ENCODE data around the gene ARL5B. TPM values are rescaled to one million over a fixed set of nuclear protein-coding genes. Genes with fewer than 3 reads are reported as not detected.
"Not testable (repeated sequence)": the region's sequence is repeated elsewhere in the genome, so short reads cannot be mapped to it uniquely, and the experiment has no call there.

Gene ARL5B, protein sequence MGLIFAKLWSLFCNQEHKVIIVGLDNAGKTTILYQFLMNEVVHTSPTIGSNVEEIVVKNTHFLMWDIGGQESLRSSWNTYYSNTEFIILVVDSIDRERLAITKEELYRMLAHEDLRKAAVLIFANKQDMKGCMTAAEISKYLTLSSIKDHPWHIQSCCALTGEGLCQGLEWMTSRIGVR
- 21.0 TPM for polyA plus RNA-seq (ENCODE audit: insufficient read length)

DNA sequence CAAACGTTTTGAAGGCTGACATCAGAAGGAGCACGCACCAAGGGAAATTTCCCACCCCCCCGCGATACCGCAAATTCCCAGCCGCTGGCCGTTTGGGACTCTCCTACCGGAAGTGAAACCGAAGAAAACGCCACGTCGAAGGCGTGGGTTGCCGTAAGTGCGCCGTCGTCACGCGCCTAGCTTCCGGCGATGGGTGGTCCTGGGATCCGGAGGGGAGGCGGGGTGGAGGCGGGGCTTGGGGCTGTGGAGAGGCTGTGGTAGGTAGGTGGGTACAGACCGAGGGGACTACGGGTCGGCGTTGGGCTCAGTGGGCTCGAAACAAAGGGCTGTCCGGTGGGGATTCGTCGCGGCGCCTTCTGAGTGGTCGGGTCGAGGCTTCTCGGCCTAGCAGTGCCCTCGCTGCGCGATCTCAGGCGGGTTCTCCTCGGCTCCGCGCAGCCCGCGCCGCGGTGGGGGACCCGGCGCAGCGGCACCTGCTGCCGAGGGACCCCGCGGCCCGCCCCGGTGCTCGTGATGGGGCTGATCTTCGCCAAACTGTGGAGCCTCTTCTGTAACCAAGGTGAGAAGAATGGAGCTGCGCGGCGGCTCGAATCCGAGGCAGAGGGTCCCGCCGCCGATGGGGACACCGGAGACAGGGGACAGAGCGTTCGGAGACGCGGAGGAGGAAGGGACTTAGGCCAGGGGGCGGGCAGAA lies at the start of gene ARL5B:
Gene ARL5B, plus strand, starts transcription at position 307 of the 694 bp plus-strand sequence. Its CDS starts 207 bp downstream, at position 514.
- peak; percentile 96 for DNase-seq (ENCODE audit: low read depth)

DNA sequence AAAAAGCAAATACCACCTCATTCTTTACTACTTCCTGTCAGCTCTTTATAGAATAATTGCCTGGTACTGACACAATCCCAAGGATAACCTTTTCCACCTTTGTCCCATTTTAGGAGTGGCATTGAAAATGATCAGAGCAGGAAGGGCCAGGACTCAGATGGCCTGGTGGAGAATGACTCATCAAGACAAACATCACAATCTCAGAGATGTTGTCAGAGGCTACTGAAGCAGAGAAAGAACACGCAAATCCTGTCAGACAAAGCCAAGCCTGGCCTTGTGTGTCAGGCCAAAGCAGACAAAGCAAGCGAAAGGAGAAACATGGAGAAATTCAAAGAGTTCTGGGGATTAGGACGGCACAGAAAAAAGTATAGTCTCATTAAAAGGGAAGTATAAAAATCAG lies 48.7 kb upstream of the ARL5B start:
- DNase-seq (ENCODE audit: low read depth): no peak

DNA sequence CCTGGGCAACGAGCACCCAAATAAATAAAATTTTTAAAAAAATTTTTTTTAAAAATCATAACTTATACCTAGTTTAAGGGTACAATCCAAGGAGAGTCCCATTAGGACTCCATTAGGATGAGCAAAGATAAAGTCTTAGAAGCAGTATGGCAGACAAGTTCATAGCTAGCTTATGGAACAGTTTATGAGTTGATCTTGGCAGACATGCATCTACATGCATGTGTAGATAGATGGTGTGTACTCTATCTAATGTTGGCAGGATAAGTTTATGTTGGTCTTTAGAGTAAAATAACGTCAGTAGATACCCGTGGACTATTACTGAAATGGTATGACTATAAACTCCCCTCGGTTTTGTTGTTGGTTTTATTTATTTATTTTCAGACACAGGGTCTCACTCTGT lies 48.1 kb upstream of the ARL5B start:
- DNase-seq (ENCODE audit: low read depth): no peak

DNA sequence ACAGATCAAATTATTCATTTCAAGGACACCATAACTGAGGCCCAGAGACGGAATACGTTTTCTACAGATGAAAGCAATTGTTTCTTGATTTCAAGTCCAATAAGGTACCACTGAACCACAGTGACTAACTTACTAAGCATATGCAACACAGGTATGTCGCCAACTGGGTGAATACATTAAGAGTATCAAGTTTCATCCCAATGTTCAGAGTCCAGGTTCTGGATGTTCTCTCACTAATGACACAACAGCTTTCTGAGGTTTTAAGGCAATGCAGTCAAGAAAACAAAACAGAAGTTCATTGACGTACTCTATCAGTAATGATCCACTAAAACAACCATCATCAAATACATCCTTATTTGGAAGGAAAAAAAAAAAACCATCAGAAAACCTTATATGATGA lies 43.6 kb upstream of the ARL5B start:
- DNase-seq (ENCODE audit: low read depth): no peak

DNA sequence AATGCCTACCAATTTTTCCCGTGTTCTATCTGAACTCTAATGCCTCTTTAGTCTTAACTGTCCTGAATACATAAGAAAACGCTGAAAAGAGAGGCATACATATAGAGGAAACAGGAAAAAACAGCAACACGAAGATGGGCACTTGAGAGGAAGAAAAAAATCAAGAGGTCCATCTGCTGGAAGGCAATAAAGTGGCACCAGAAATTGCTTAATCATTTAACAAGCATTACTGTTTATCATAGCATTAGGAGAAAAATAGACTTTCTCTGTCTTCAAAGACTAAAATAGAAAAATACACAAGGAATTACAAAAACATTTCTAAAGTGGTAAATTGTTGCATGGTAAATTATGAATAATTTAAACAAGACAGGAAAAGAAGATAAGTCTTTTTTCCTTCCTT lies 42.9 kb upstream of the ARL5B start:
- no peak for DNase-seq (ENCODE audit: low read depth)

DNA sequence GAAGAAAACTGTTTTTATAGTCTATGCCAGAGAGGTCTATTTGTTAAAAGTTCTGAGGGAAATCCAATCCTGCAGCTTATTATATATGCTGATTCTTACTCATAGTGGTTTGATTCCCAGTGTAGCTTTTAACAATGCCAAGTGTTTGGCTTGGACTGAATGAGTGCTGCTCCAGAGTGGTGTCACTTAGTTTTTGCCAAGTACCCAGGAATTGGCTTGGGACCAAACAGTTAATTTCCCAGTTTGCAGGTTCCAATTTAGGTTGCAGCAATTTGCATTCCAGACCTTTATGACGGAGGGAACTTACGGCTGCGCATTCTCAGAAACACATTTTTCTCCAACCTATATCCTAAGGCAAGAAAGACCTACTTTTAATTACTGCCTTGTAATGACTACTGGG lies 40.2 kb upstream of the ARL5B start:
- DNase-seq (ENCODE audit: low read depth): no peak

DNA sequence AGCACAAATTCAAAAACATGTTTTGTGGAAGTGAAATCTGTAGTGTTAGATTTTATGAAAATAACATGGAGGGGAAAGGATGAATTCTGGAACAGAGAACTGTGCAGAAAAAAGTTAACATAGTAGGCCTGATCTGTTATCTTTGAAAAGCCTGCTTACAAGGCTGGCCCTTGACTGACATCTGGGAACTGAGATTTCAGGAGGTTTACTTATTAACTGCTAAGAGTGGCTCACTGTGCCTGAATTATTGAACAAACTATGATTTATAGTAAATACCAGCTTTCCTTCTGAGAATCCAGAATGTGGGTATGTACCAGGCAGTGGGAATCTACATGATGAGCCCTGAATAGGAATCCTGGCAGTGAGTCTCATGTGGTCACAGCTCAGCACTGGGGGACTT lies 38.4 kb upstream of the ARL5B start:
- DNase-seq (ENCODE audit: low read depth): no peak

DNA sequence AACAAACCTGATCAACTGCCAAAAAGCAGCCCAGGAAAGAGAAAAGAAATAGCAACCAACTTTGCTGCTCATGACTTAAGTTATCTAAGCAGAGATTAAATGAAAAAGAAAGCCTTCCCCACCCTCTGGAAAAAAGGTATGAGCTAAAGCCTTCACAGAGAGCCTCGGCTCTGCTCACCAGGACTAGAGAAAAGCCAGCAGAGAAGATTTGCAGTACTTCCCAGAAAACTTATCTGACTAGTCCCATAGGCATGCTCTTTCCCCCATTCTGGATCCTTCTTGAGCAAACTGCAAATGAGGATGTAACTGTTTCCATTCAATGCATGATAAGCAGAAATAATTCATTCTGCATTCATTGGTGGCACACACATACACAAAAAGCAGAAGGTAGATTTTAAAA lies 35.6 kb upstream of the ARL5B start:
- not testable (repeated sequence) for DNase-seq (ENCODE audit: low read depth)

DNA sequence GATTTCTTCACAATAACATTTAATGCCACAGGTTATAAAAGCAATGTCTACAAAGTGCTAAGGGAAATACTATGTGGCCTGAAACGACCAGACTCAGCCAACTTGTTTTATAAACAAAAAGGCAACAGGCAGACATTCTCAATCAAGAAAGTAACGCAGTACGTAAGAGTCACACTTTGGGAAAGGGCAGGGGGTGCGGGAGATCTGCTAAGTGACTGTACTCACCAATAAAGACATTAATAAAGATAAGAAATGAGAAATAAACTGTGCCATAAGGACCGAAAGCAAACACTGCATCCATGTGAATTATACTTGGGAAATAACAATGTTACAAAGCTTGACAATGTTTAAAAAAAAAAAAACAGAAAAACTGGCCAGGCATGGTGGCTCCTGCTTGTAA lies 33.3 kb upstream of the ARL5B start:
- no peak for DNase-seq (ENCODE audit: low read depth)

DNA sequence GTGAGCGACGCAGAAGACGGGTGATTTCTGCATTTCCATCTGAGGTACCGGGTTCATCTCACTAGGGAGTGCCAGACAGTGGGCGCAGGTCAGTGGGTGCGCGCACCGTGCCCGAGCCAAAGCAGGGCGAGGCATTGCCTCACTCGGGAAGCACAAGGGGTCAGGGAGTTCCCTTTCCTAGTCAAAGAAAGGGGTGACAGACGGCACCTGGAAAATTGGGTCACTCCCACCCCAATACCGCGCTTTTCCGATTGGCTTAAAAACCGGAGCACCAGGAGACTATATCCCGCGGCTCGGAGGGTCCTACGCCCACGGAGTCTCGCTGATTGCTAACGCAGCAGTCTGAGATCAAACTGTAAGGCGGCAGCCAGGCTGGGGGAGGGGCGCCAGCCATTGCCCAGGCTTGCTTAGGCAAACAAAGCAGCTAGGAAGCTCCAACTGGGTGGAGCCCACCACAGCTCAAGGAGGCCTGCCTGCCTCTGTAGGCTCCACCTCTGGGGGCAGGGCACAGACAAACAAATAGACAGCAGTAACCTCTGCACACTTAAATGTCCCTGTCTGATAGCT lies 31.7 kb upstream of the ARL5B start:
- DNase-seq (ENCODE audit: low read depth): not testable (repeated sequence)

DNA sequence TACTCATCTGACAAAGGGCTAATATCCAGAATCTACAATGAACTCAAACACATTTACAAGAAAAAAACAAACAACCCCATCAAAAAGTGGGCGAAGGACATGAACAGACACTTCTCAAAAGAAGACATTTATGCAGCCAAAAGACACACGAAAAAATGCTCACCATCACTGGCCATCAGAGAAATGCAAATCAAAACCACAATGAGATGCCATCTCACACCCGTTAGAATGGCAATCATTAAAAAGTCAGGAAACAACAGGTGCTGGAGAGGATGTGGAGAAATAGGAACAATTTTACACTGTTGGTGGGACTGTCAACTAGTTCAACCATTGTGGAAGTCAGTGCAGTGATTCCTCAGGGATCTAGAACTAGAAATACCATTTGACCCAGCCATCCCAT lies 26.7 kb upstream of the ARL5B start:
- not testable (repeated sequence) for DNase-seq (ENCODE audit: low read depth)

DNA sequence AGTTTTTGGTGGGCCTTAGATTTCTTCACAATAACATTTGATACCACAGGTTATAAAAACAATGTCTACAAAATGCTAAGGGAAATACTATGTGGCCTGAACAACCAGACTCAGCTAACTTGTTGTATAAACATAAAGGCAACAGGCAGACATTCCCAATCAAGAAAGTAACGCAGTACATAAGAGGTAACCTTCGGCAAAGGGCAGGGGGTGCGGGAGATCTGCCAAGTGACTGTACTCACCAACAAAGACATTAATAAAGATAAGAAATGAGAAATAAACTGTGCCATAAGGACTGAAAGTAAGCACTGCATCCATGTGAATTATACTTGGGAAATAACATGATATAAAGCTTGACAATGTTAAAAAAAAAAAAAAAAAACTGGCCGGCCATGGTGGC lies 23.2 kb upstream of the ARL5B start:
- no peak for DNase-seq (ENCODE audit: low read depth)

DNA sequence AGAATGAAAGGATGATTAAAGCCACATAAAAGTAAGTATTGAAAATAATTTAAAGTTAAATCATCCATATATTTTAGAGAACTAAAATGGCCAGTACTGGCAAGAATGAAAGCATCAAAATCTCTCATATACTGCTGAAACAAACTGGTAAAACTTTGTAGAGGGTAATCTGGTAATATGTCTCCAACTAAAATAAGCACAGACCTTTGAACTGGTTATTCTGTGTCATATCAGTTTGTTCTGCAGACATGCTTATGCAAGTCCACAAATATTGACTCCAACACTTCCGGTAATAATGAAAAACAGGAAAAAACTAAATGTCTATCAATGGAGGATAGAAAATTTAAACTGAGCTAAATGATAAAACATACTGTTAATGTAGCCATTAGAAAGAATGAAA lies 21.8 kb upstream of the ARL5B start:
- DNase-seq (ENCODE audit: low read depth): not testable (repeated sequence)

DNA sequence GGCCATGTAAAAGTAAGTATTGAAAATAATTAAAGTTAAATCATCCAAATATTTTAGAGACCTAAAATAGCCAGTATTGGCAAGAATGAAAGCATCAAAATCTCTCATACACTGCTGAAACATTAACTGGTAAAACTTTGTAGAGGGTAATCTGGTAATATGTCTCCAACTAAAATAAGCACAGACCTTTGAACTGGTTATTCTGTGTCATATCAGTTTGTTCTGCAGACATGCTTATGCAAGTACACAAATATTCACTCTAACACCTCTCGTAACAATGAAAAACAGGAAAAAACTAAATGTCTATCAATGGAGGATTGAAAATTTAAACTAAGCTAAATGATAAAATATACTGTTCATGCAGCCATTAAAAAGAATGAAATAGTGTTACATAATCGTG lies 19.5 kb upstream of the ARL5B start:
- not testable (repeated sequence) for DNase-seq (ENCODE audit: low read depth)

DNA sequence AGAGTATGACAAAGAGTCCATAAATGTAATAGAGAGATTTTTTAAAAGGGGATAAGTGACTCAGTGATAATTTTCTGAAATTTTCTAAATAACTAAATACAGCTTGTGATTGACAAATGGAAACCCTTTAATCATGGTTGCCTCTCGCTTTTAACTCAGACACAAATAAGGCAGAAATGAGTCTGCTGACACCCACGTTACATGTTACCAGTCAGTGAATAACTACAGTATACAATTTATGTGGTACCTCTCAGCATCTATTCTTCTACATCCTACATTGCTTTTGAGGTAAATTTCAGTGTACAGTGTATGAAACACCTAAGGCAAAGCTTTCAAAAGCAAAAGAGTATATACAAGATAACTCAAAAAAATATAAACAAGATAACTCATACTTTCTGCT lies 12.1 kb upstream of the ARL5B start:
- DNase-seq (ENCODE audit: low read depth): no peak

DNA sequence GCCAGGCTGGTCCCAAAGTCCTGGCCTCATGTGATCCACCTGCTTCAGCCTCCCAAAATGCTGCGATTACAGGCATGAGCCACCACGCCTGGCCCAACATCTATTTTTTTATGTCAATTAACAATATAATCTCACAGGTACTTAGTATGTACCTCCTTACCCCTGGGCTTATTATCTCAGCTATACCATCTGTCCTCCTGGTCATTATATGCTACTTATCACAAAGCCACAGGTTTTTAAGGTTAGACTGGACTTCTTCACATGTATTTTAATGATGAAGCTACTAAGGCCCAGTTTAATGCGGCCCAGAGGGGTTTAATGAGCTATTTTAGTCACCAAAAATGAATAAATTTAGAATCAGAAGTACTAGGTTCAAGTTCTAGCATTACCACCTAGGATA lies 11.3 kb upstream of the ARL5B start:
- no peak for DNase-seq (ENCODE audit: low read depth)

DNA sequence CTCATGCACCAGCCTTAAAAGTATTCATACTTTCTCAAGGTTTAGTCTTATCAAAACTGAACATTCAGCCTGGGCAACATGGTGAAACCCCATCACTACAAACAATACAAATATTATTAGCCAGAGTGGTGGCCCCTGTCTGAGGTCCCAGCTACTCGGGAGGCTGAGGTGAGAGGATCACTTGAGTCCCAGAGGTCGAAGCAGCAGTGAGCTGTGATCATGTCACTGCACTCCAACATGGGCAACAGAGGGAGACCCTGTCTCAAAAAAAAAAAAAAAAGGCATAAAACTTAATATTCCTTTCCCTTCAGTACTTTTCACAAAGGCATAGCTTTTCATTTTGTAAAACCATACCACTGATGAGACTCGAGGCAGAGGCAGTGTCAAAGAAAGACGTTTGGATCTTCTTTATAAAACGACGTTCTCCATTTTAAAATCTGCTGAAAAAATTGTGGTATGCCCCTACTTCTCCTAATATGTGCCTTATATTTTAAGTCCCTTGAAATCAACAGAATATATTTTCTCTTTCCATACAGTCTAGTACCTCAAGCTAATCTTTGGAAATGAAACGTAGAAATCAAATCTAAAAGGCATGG lies 9.8 kb upstream of the ARL5B start:
- DNase-seq (ENCODE audit: low read depth): no peak

DNA sequence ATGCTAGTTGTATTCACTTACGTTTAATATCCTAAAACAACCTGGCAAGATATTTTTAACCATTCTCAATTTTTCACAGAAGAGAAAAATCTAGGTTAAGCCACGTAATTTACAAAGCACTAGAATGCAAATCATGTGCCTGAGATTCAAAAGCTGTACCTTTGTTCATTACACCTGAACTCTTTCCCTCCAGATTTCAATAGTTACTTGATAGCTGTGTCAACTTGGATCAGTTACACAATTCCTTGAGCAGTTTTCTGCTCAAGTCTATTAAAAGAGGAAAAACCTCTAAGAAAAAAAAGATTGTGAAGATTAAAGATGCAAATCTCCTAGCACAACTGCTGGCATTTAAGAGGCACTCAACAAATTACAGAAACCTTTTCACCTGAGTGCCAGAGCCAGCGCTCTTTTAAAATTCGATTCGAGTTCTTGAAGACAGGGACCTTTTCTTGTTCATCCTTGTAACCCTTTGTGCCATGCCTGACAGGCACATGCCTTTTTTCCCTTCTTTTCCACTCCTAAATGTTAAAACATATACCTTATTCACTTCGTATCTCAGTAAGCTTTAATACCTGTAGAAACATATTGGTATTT lies 8.7 kb upstream of the ARL5B start:
- DNase-seq (ENCODE audit: low read depth): no peak

DNA sequence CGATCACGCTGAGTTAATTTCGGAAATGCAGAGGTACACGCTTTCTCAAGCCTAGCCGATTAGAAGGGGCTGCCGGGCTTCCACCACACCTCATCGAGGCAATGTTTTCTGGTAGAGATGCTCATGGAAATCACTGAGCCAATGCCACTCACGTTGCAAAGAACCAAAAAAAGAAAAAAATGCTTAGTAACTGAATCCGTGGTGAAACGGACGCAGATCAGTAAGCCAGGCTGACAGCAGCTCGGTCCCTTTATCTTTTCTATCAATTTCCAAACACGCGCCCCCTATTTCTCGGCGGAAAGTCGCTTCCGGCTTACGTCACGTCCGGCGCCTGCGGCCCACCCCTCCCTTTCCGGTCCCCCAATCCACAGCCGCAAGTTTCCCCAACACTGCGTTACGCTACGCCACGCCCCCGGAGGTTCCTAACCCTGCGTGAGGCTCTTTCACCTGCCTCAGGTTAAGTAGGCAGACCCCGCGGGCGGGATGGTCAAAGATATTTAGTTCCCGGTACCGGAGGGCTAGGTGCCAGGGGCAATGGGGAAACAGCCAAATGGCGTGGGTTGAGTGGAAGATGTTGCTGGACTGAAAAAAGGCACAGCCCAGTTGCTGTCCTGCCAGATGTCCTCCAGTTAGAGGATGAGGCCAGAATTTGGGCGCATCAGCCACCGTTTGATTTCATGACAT lies 7.8 kb upstream of the ARL5B start, which contains the start of gene NSUN6:
Gene NSUN6, minus strand, starts transcription at position 264 of the 684 bp plus-strand sequence. CDS start 384 bp downstream, outside the sequence.
- DNase-seq (ENCODE audit: low read depth): peak; percentile 85

DNA sequence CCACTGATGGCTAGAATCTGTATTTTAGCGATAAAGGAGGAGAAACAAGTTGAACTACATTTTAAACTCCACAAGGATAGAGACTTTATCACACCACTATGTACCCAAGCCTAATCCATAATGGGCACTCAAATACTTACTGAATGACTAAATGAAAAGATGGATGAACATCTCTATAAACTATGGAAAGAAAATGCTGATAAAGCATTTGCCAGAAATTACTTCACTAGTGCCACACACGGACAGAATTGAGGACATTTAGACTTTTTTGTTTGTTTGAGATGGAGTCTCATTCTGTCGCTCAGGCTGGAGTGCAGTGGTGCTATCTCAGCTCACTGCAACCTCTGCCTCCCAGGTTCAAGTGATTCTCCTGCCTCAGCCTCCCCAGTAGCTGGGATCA lies 6.1 kb upstream of the ARL5B start:
- no peak for DNase-seq (ENCODE audit: low read depth)

DNA sequence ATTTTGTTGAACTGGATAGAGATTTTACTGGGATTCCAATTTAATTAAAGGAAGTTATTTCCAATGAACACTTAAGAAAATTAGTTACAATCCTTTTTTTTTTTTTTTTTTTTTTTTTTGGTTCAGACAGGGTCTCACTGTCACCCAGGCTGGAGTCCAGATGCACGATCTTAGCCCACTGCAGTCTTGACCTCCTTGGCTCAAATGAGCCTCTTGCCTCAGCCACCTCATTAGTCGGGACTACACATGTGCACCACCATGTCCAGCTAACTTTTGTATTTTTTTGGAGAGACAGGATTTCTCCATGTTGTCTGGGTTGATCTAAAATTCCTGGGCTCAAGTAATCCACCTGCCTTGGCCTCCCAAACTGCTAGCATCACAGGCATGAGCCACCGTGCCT lies 2.5 kb upstream of the ARL5B start:
- DNase-seq (ENCODE audit: low read depth): no peak
